RWPE2 (cell line): Measurements from ENCODE around the gene GPR55.

Experiments used
- ATAC-seq: fragments of 200-7000 bp; cut with Tn5 transposase; 3 replicates; pipeline ENCODE4 v1.9.1; 2021; ENCODE audit warnings: low read depth
- DNase-seq: peaks from one replicate; pipeline ENCODE4 v3.0.0-alpha.2; 2020; ENCODE audit warnings: low spot score
- H3K27ac ChIP-seq: fragments of 450-650 bp; 2 replicates; pipeline ENCODE4 v1.5.1; 2017; ENCODE audit warnings: mild to moderate bottlenecking; ENCODE audit not compliant: poor library complexity, severe bottlenecking
- H3K27me3 ChIP-seq: fragments of 250-450 bp; sonication (Bioruptor Pico); 2 replicates; pipeline ENCODE4 v1.5.1; 2021; ENCODE audit warnings: mild to moderate bottlenecking, moderate library complexity; ENCODE audit not compliant: insufficient read depth, poor library complexity, severe bottlenecking
- H3K36me3 ChIP-seq: fragments of 250-450 bp; sonication (Bioruptor Pico); 2 replicates; pipeline ENCODE4 v1.5.1; 2020; ENCODE audit warnings: low read depth, mild to moderate bottlenecking, moderate library complexity
- H3K4me1 ChIP-seq: fragments of 250-450 bp; sonication (Bioruptor Pico); 2 replicates; pipeline ENCODE4 v1.5.1; 2021; ENCODE audit warnings: mild to moderate bottlenecking, moderate library complexity; ENCODE audit not compliant: insufficient read depth, poor library complexity, severe bottlenecking
- H3K4me3 ChIP-seq: fragments of 250-450 bp; sonication (Bioruptor Pico); 2 replicates; pipeline ENCODE4 v1.5.1; 2021; ENCODE audit warnings: mild to moderate bottlenecking, moderate library complexity; ENCODE audit not compliant: severe bottlenecking
- H3K9me3 ChIP-seq: fragments of 250-450 bp; sonication (Bioruptor Pico); 2 replicates; pipeline ENCODE4 v1.5.1; 2021; ENCODE audit warnings: mild to moderate bottlenecking, moderate library complexity; ENCODE audit not compliant: severe bottlenecking
- CTCF ChIP-seq: fragments of 450-650 bp; IDR thresholded peaks from one replicate; pipeline ENCODE4 v1.5.1; 2017; ENCODE audit warnings: mild to moderate bottlenecking, moderate library complexity; ENCODE audit not compliant: poor library complexity, severe bottlenecking

Gene GPR55

GRCh38 chr2:230960026-230960425, 35.0 kb upstream of the GPR55 start:
- ATAC-seq (no peak), DNase-seq (no peak)
- Histone ChIP-seq H3K36me3 (no peaks in the 10 kb centered on the region), H3K27me3 (no peaks in the 10 kb centered on the region), H3K9me3 (no peaks in the 10 kb centered on the region), H3K27ac (no peak overlapping the region), H3K4me1 (peaks cover 3% of the 10 kb centered on the region), H3K4me3 (no peak overlapping the region)
- TF ChIP-seq CTCF = no peak

GRCh38 chr2:230958820-230959756, 34.0 kb upstream of the GPR55 start:
- ATAC-seq (no peak), DNase-seq (no peak)
- H3K27me3 ChIP-seq = no peaks in the 10 kb centered on the region
- H3K4me3 ChIP-seq = no peak overlapping the region
- peaks cover 3% of the 10 kb centered on the region for H3K4me1 ChIP-seq
- H3K36me3 ChIP-seq = no peaks in the 10 kb centered on the region
- no peak overlapping the region for H3K27ac ChIP-seq
- H3K9me3 ChIP-seq = no peaks in the 10 kb centered on the region
- TF ChIP-seq CTCF = no peak

- peak overlapping the region; percentile 32 for H3K4me3 ChIP-seq
- no peaks in the 10 kb centered on the region for H3K36me3 ChIP-seq
- DNase-seq (no peak), ATAC-seq (no peak)
- H3K9me3 ChIP-seq = no peaks in the 10 kb centered on the region
- peaks cover 3% of the 10 kb centered on the region for H3K4me1 ChIP-seq
- TF ChIP-seq CTCF = no peak
- no peak overlapping the region for H3K27ac ChIP-seq
- no peaks in the 10 kb centered on the region for H3K27me3 ChIP-seq
Observed at GRCh38 chr2:230957756-230958391, 32.8 kb upstream of the GPR55 start.

- no peak for TF ChIP-seq CTCF
- no peaks in the 10 kb centered on the region for H3K27me3 ChIP-seq
- peak overlapping the region; percentile 32 for H3K4me3 ChIP-seq
- no peak overlapping the region for H3K27ac ChIP-seq
- DNase-seq (no peak), ATAC-seq (peak; percentile 97)
- no peaks in the 10 kb centered on the region for H3K36me3 ChIP-seq
- H3K4me1 ChIP-seq = peaks cover 3% of the 10 kb centered on the region
- H3K9me3 ChIP-seq = no peaks in the 10 kb centered on the region
Observed at GRCh38 chr2:230956827-230957755, 32.0 kb upstream of the GPR55 start.
